Right lobe of liver (tissue), 6 donors: ENCODE data around the gene KIAA1549. TPM values are rescaled to one million over a fixed set of nuclear protein-coding genes. Genes with fewer than 3 reads are reported as not detected.

Experiments used
- ATAC-seq, 4 donors: fragments of 200-7000 bp; cut with Tn5 transposase; one replicate each; pipeline ENCODE4 v1.9.1; 2020; ENCODE audit warnings: mild to moderate bottlenecking in 4 of 4, moderate library complexity in 4 of 4
- DNase-seq, 3 donors: peaks; one replicate each; pipeline ENCODE4 v3.0.0-alpha.2; 2020
- H3K27ac ChIP-seq, 3 donors: fragments of 200-600 bp; one replicate each; pipeline ENCODE4 v1.8.0; 2022
- H3K27me3 ChIP-seq, 2 donors: fragments of 200-600 bp; one replicate each; pipeline ENCODE4 v1.8.0; 2022
- H3K36me3 ChIP-seq, 4 donors: fragments of 200-600 bp; sonication (generic) in 1 of 4; one replicate each; pipeline versions ENCODE4 v1.5.1 to v1.8.0; 2017 to 2022; ENCODE audit warnings: control low read depth in 1 of 4
- H3K4me1 ChIP-seq, 4 donors: fragments of 200-600 bp; sonication (generic) in 1 of 4; one replicate each; pipeline versions ENCODE4 v1.5.1 to v1.8.0; 2017 to 2022; ENCODE audit warnings: control low read depth in 1 of 4
- H3K4me3 ChIP-seq, 3 donors: fragments of 200-600 bp; one replicate each; pipeline ENCODE4 v1.8.0; 2022
- H3K9me3 ChIP-seq, 4 donors: fragments of 200-600 bp; sonication (generic) in 1 of 4; one replicate each; pipeline versions ENCODE4 v1.5.1 to v1.8.0; 2017 to 2022; ENCODE audit warnings: control low read depth in 1 of 4
- CTCF ChIP-seq, 4 donors: fragments of 200-600 bp in 3 of 4; fragments of 450-650 bp in 1 of 4; IDR thresholded peaks; one replicate each; pipeline versions ENCODE4 v1.5.1 to v1.8.0; 2016 to 2022; ENCODE audit warnings: antibody characterized with exemption in 4 of 4, mild to moderate bottlenecking in 2 of 4
- POLR2A ChIP-seq: fragments of 450-650 bp; IDR thresholded peaks from one replicate; pipeline ENCODE4 v1.6.1; 2017; ENCODE audit warnings: antibody characterized with exemption, mild to moderate bottlenecking
- WGBS: methylation state at CpG from one replicate; pipeline ENCODE4 v1.1.6; 2018; ENCODE audit warnings: low coverage, low lambda C conversion rate; ENCODE audit not compliant: insufficient coverage; ENCODE audit errors: missing lambda C conversion rate; 5-methylcytosine and 5-hydroxymethylcytosine counted together
- intact Hi-C, 2 donors: fragments of 100-400 bp; cut with DNase I; formaldehyde crosslinking; loops; one replicate each; pipeline versions ENCODE4 v1.11.2 to v1.14.1; 2022
- total RNA-seq, 6 experiments: library from RNA; depleted of rRNA in 2 of 6; stranded (reverse); fragments of >200 nt in 2 of 6; fragmentation: NEBNext Ultra II Directional in 3 of 6; extraction: Animal tissue kit (Norgen Biotek cat#: 25700) in 3 of 6; gene quantifications; one replicate each; pipeline versions ENCODE4 v1.1.0 to v1.2.4, GENCODE V29; 2016 to 2023
- donor health status: DM: no; HTN: yes; CAD: no.
- donor health status: DM: no; HTN: no; CAD: no.
- donor health status: DM: no; HTN: no; CAD: no.
- donor health status: DM: no; HTN: yes; CAD: no.
- donor health status: DM: no; HTN: yes; CAD: no.

The KIAA1549 gene
- total RNA-seq, 6 experiments from 2014 or later, result 0.56 to 1.9 (median 0.68) TPM

GRCh38 chr7:138907201-138907847, 73.9 kb downstream of the KIAA1549 start:
- H3K27me3 ChIP-seq, result no peaks in the 10 kb centered on the region
- H3K4me1 ChIP-seq, result no peaks in the 10 kb centered on the region
- intact Hi-C loops, result no loop called here
- ATAC-seq (no peak), DNase-seq (no peak)
- WGBS, result 76% methylated on average over 4 of the region's 5 CpGs
- TF ChIP-seq CTCF (IDR thresholded peaks at IDR 0.05) (no peak), POLR2A (no peak)
- H3K4me3 ChIP-seq, result no peak overlapping the region
- H3K9me3 ChIP-seq, result no peaks in the 10 kb centered on the region
- H3K36me3 ChIP-seq, result no peaks in the 10 kb centered on the region
- no peak overlapping the region for H3K27ac ChIP-seq

GRCh38 chr7:138903859-138904435, 77.2 kb downstream of the KIAA1549 start:
- DNase-seq, result no peak
- no peak for TF ChIP-seq CTCF (IDR thresholded peaks at IDR 0.05)
- no peak for TF ChIP-seq POLR2A
- H3K4me3 ChIP-seq, result no peak overlapping the region
- no peaks in the 10 kb centered on the region for H3K9me3 ChIP-seq
- intact Hi-C loops, result no loop called here
- no peak for ATAC-seq
- no peaks in the 10 kb centered on the region for H3K27me3 ChIP-seq
- whole genome bisulfite sequencing, result 86% methylated on average over 7 of the region's 14 CpGs
- H3K27ac ChIP-seq, result no peak overlapping the region
- no peaks in the 10 kb centered on the region for H3K36me3 ChIP-seq
- no peaks in the 10 kb centered on the region for H3K4me1 ChIP-seq

- H3K27ac ChIP-seq, result no peak overlapping the region
- no peaks in the 10 kb centered on the region for H3K9me3 ChIP-seq
- H3K4me3 ChIP-seq, result no peak overlapping the region
- intact Hi-C loops, result no loop called here
- no peaks in the 10 kb centered on the region for H3K36me3 ChIP-seq
- no peaks in the 10 kb centered on the region for H3K27me3 ChIP-seq
- TF ChIP-seq CTCF (IDR thresholded peaks at IDR 0.05) (no peak), POLR2A (no peak)
- DNase-seq, result no peak
- H3K4me1 ChIP-seq, result no peaks in the 10 kb centered on the region
- ATAC-seq, result no peak
- WGBS, result 88% methylated on average over 10 of the region's 10 CpGs
Observed at GRCh38 chr7:138903186-138903820, 77.9 kb downstream of the KIAA1549 start.

GRCh38 chr7:138902161-138902560, 79.0 kb downstream of the KIAA1549 start:
- Histone ChIP-seq H3K27me3 (no peaks in the 10 kb centered on the region), H3K4me1 (no peaks in the 10 kb centered on the region), H3K9me3 (no peaks in the 10 kb centered on the region), H3K36me3 (no peaks in the 10 kb centered on the region), H3K27ac (no peak overlapping the region), H3K4me3 (no peak overlapping the region)
- ATAC-seq (no peak), DNase-seq (no peak)
- WGBS, result 78% methylated on average over 3 of the region's 3 CpGs
- intact Hi-C loops, result no loop called here
- TF ChIP-seq POLR2A (no peak), CTCF (IDR thresholded peaks at IDR 0.05) (no peak)
